SK-N-DZ (cell line): ENCODE measurements around the gene SLC43A1.

Experiments
- small RNA-seq, 2 experiments: library from RNA; depleted of rRNA; stranded (forward); fragments of <200 nt; gene quantifications; one replicate each; pipeline ENCODE3, GENCODE V24; 2014

SLC43A1 gene

Small RNA genes lying within 50 kb of the gene (small RNA-seq; reads per million reads assigned to genes)
- 0 reads per million in 2 experiments for gene RN7SL605P
- gene RNA5SP341 = 0 reads per million in 2 experiments
